Measurements from ENCODE around the gene PGBD5. TPM values are rescaled to one million over a fixed set of nuclear protein-coding genes. Genes with fewer than 3 reads are reported as not detected.

Gene PGBD5
- total RNA-seq, 4 donors from 2014 or later: 0.79 to 2.6 (median 1.1) TPM

- Histone ChIP-seq H3K4me3 (no peak overlapping the region), H3K27me3 (no peaks in the 10 kb centered on the region), H3K27ac (no peak overlapping the region), H3K9me3 (no peaks in the 10 kb centered on the region), H3K4me1 (no peaks in the 10 kb centered on the region), H3K36me3 (no peaks in the 10 kb centered on the region)
- TF ChIP-seq POLR2AphosphoS5 (IDR thresholded peaks at IDR 0.05) (no peak), POLR2A (IDR thresholded peaks at IDR 0.05) (no peak), CTCF (IDR thresholded peaks at IDR 0.05) (no peak), EP300 (IDR thresholded peaks at IDR 0.05; ENCODE audit: low read depth) (no peak)
- DNase-seq: no peak
- in situ Hi-C loops (cut with MboI; ENCODE audit: low pct_ligation_motif_present in 1 of 4, low pct_unique_long_range_greater_than_20kb in 1 of 4, low sequenced_read_pairs in 3 of 4) (no loop called here), intact Hi-C loops (cut with DNase I; ENCODE audit: low total_unique reads) (no loop called here)
- 88% methylated on average over 12 of the region's 12 CpGs; no CpG with 5 or more reads in 1 of the 2 donors for WGBS, 2 donors (ENCODE audit: low coverage in 1 of 2)
Observed at GRCh38 chr1:230335861-230336522, 90.1 kb downstream of the PGBD5 start.

GRCh38 chr1:230334447-230334837, 91.7 kb downstream of the PGBD5 start:
- in situ Hi-C loops (cut with MboI; ENCODE audit: low pct_ligation_motif_present in 1 of 4, low pct_unique_long_range_greater_than_20kb in 1 of 4, low sequenced_read_pairs in 3 of 4): no loop called here
- Histone ChIP-seq H3K27me3 (no peaks in the 10 kb centered on the region), H3K4me1 (no peaks in the 10 kb centered on the region), H3K4me3 (no peak overlapping the region), H3K27ac (no peak overlapping the region), H3K9me3 (no peaks in the 10 kb centered on the region), H3K36me3 (no peaks in the 10 kb centered on the region)
- no peak for DNase-seq
- intact Hi-C loops (cut with DNase I; ENCODE audit: low total_unique reads): no loop called here
- WGBS, 2 donors (ENCODE audit: low coverage in 1 of 2): 74% methylated on average over 3 of the region's 3 CpGs; no CpG with 5 or more reads in 1 of the 2 donors
- TF ChIP-seq EP300 (IDR thresholded peaks at IDR 0.05; ENCODE audit: low read depth): no peak
- no peak for TF ChIP-seq POLR2AphosphoS5 (IDR thresholded peaks at IDR 0.05)
- no peak for TF ChIP-seq CTCF (IDR thresholded peaks at IDR 0.05)
- TF ChIP-seq POLR2A (IDR thresholded peaks at IDR 0.05): no peak

- Histone ChIP-seq H3K36me3 (no peaks in the 10 kb centered on the region), H3K9me3 (no peaks in the 10 kb centered on the region), H3K27ac (no peak overlapping the region), H3K27me3 (no peaks in the 10 kb centered on the region), H3K4me1 (no peaks in the 10 kb centered on the region), H3K4me3 (no peak overlapping the region)
- intact Hi-C loops (cut with DNase I; ENCODE audit: low total_unique reads): no loop called here
- WGBS, 2 donors (ENCODE audit: low coverage in 1 of 2): 80 to 86% methylated on average over 3 to 20 of the region's 20 CpGs
- TF ChIP-seq POLR2AphosphoS5 (IDR thresholded peaks at IDR 0.05): no peak
- no peak for TF ChIP-seq POLR2A (IDR thresholded peaks at IDR 0.05)
- TF ChIP-seq CTCF (IDR thresholded peaks at IDR 0.05): no peak
- no peak for TF ChIP-seq EP300 (IDR thresholded peaks at IDR 0.05; ENCODE audit: low read depth)
- no peak for DNase-seq
- in situ Hi-C loops (cut with MboI; ENCODE audit: low pct_ligation_motif_present in 1 of 4, low pct_unique_long_range_greater_than_20kb in 1 of 4, low sequenced_read_pairs in 3 of 4): no loop called here
Observed at GRCh38 chr1:230333590-230334446, 92.3 kb downstream of the PGBD5 start.

GRCh38 chr1:230332575-230333066, 93.5 kb downstream of the PGBD5 start:
- Histone ChIP-seq H3K4me3 (no peak overlapping the region), H3K9me3 (no peaks in the 10 kb centered on the region), H3K36me3 (no peaks in the 10 kb centered on the region), H3K4me1 (no peaks in the 10 kb centered on the region), H3K27me3 (no peaks in the 10 kb centered on the region), H3K27ac (no peak overlapping the region)
- DNase-seq: no peak
- intact Hi-C loops (cut with DNase I; ENCODE audit: low total_unique reads) (no loop called here), in situ Hi-C loops (cut with MboI; ENCODE audit: low pct_ligation_motif_present in 1 of 4, low pct_unique_long_range_greater_than_20kb in 1 of 4, low sequenced_read_pairs in 3 of 4) (no loop called here)
- no peak for TF ChIP-seq POLR2A (IDR thresholded peaks at IDR 0.05)
- TF ChIP-seq POLR2AphosphoS5 (IDR thresholded peaks at IDR 0.05): no peak
- no peak for TF ChIP-seq EP300 (IDR thresholded peaks at IDR 0.05; ENCODE audit: low read depth)
- TF ChIP-seq CTCF (IDR thresholded peaks at IDR 0.05): no peak
- 88% methylated on average over 29 of the region's 29 CpGs; no CpG with 5 or more reads in 1 of the 2 donors for WGBS, 2 donors (ENCODE audit: low coverage in 1 of 2)

Data from transverse colon (tissue), 4 donors.